Peyer's patch (tissue), 4 donors: ENCODE measurements around the gene APAF1. TPM values are rescaled to one million over a fixed set of nuclear protein-coding genes. Genes with fewer than 3 reads are reported as not detected.

Experiments
- DNase-seq, 3 donors: peaks; one replicate each; pipeline ENCODE4 v3.0.0-alpha.2; 2017 to 2019
- H3K27ac ChIP-seq, 4 donors: fragments of 200-600 bp; sonication (generic); one replicate each; pipeline ENCODE4 v1.5.1; 2016 to 2019
- H3K27me3 ChIP-seq, 2 donors: fragments of 200-600 bp; sonication (generic); one replicate each; pipeline ENCODE4 v1.5.1; 2019
- H3K36me3 ChIP-seq, 3 donors: fragments of 200-600 bp; sonication (generic); one replicate each; pipeline ENCODE4 v1.5.1; 2016 to 2019
- H3K4me1 ChIP-seq, 4 donors: fragments of 200-600 bp; sonication (generic); one replicate each; pipeline ENCODE4 v1.5.1; 2016 to 2019
- H3K4me3 ChIP-seq, 4 donors: fragments of 200-600 bp; sonication (generic); 1 replicate in 3 of 4; 2 replicates in 1 of 4; pipeline ENCODE4 v1.5.1; 2016 to 2019; ENCODE audit warnings: mild to moderate bottlenecking in 1 of 4
- H3K9me3 ChIP-seq, 4 donors: fragments of 200-600 bp; sonication (generic); one replicate each; pipeline ENCODE4 v1.5.1; 2016 to 2019; ENCODE audit warnings: mild to moderate bottlenecking in 1 of 4
- POLR2A ChIP-seq, 2 donors: fragments of 450-650 bp; IDR thresholded peaks; one replicate each; pipeline ENCODE4 v1.5.1; 2017; ENCODE audit warnings: antibody characterized with exemption in 2 of 2, mild to moderate bottlenecking in 2 of 2, moderate library complexity in 2 of 2
- total RNA-seq, 4 donors: library from RNA; depleted of rRNA; stranded (reverse); fragments of >200 nt; gene quantifications; one replicate each; pipeline ENCODE4 v1.1.0, GENCODE V29; 2016
- TF ChIP-seq, protein P1 (sequence below), 6 experiments: fragments of 450-650 bp in 4 of 6; fragments of 200-600 bp in 2 of 6; sonication (generic) in 1 of 6; IDR thresholded peaks; one replicate each; pipeline ENCODE4 v1.5.1; 2017 to 2019; ENCODE audit warnings: antibody characterized with exemption in 6 of 6, mild to moderate bottlenecking in 3 of 6, moderate library complexity in 1 of 6

The APAF1 gene
- total RNA-seq, 4 donors from 2014 or later: 14.7 to 28.9 (median 22.7) TPM

DNA sequence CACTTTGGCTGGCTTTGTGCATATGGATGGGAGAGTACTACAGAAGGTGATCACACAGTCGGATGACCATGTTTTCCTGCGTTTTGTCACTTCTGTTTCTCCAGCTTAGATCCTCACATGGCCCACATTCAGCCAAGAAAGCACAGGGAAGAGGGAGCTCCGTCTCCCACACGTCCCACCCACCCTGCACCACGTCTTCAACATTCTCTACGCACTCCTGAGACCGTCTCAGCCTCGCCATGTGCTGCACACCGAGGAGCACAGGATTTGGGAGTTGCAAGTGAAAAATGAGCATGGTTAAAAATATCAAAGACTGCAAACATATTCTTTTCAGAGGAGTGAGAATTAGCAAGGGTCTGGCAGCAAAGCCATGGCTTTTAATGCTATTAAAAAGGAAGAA, 122.2 kb downstream of the APAF1 start:
- Histone ChIP-seq H3K4me3 (no peak overlapping the region), H3K4me1 (no peaks in the 10 kb centered on the region), H3K27me3 (no peaks in the 10 kb centered on the region), H3K9me3 (no peaks in the 10 kb centered on the region), H3K27ac (no peak overlapping the region), H3K36me3 (no peaks in the 10 kb centered on the region)
- DNase-seq: no peak
- no peak for TF ChIP-seq POLR2A (IDR thresholded peaks at IDR 0.05)
- TF ChIP-seq, protein P1, sequence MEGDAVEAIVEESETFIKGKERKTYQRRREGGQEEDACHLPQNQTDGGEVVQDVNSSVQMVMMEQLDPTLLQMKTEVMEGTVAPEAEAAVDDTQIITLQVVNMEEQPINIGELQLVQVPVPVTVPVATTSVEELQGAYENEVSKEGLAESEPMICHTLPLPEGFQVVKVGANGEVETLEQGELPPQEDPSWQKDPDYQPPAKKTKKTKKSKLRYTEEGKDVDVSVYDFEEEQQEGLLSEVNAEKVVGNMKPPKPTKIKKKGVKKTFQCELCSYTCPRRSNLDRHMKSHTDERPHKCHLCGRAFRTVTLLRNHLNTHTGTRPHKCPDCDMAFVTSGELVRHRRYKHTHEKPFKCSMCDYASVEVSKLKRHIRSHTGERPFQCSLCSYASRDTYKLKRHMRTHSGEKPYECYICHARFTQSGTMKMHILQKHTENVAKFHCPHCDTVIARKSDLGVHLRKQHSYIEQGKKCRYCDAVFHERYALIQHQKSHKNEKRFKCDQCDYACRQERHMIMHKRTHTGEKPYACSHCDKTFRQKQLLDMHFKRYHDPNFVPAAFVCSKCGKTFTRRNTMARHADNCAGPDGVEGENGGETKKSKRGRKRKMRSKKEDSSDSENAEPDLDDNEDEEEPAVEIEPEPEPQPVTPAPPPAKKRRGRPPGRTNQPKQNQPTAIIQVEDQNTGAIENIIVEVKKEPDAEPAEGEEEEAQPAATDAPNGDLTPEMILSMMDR (IDR thresholded peaks at IDR 0.05): no peak

- no peak overlapping the region for H3K4me3 ChIP-seq
- H3K9me3 ChIP-seq: no peaks in the 10 kb centered on the region
- H3K27ac ChIP-seq: no peak overlapping the region
- TF ChIP-seq POLR2A (IDR thresholded peaks at IDR 0.05): no peak
- TF ChIP-seq, protein P1 (IDR thresholded peaks at IDR 0.05): no peak
- DNase-seq: no peak
- H3K4me1 ChIP-seq: no peaks in the 10 kb centered on the region
- no peaks in the 10 kb centered on the region for H3K27me3 ChIP-seq
- H3K36me3 ChIP-seq: no peaks in the 10 kb centered on the region
Measured at GRCh38 chr12:98769068-98769467, 124.0 kb downstream of the APAF1 start.

- Histone ChIP-seq H3K4me1 (no peaks in the 10 kb centered on the region), H3K4me3 (no peak overlapping the region), H3K27ac (no peak overlapping the region), H3K36me3 (no peaks in the 10 kb centered on the region), H3K9me3 (no peaks in the 10 kb centered on the region), H3K27me3 (no peaks in the 10 kb centered on the region)
- TF ChIP-seq, protein P1 (IDR thresholded peaks at IDR 0.05): no peak
- no peak for TF ChIP-seq POLR2A (IDR thresholded peaks at IDR 0.05)
- no peak for DNase-seq
Measured at GRCh38 chr12:98770230-98770629, 125.1 kb downstream of the APAF1 start.

GRCh38 chr12:98771811-98772752, 127.0 kb downstream of the APAF1 start:
- no peak for DNase-seq
- Histone ChIP-seq H3K27me3 (no peaks in the 10 kb centered on the region), H3K27ac (no peak overlapping the region), H3K4me1 (no peaks in the 10 kb centered on the region), H3K4me3 (no peak overlapping the region), H3K36me3 (no peaks in the 10 kb centered on the region), H3K9me3 (no peaks in the 10 kb centered on the region)
- TF ChIP-seq, protein P1 (IDR thresholded peaks at IDR 0.05): no peak
- no peak for TF ChIP-seq POLR2A (IDR thresholded peaks at IDR 0.05)

DNA sequence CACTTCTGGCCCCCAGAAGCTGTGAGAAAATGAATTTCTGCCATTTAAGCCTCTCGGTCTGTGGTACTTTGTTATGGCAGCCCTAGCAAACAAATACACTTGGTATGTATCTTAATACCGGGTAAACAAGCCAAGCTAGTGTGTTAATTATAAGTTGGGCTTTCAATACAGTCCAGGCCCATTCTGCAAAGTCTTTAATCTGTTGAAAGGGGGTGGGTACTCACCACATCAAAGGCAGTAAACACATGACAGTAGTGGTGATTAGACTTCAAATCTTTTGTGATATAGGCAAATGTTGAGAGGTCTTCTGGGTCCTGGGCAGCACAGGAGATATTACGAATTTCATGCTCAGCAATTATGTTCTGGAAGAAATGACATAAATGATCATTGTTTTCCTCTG, 127.7 kb downstream of the APAF1 start:
- H3K36me3 ChIP-seq: no peaks in the 10 kb centered on the region
- no peak for TF ChIP-seq POLR2A (IDR thresholded peaks at IDR 0.05)
- TF ChIP-seq, protein P1 (IDR thresholded peaks at IDR 0.05): no peak

More for the DNA sequence above, 127.7 kb downstream of the APAF1 start:
- H3K4me1 ChIP-seq: no peaks in the 10 kb centered on the region
- no peak overlapping the region for H3K27ac ChIP-seq
- DNase-seq: no peak
- no peaks in the 10 kb centered on the region for H3K9me3 ChIP-seq
- no peaks in the 10 kb centered on the region for H3K27me3 ChIP-seq
- no peak overlapping the region for H3K4me3 ChIP-seq
